GM08714 (cell line): ENCODE measurements around the gene IKZF5.
A peak's percentile ranks its signal among the peaks of the same experiment; 100 is the strongest.

Source experiments
- H3K4me3 ChIP-seq: fragments of 200-500 bp; sonication (Bioruptor generic); 2 replicates; pipeline ENCODE4 v1.5.1; 2014; ENCODE audit warnings: mild to moderate bottlenecking, low read length, inconsistent platforms
- ZNF274 ChIP-seq: IDR thresholded peaks from 2 replicates; pipeline ENCODE4 v1.6.1; 2012; ENCODE audit warnings: mild to moderate bottlenecking, low read depth, low read length

Gene IKZF5

DNA sequence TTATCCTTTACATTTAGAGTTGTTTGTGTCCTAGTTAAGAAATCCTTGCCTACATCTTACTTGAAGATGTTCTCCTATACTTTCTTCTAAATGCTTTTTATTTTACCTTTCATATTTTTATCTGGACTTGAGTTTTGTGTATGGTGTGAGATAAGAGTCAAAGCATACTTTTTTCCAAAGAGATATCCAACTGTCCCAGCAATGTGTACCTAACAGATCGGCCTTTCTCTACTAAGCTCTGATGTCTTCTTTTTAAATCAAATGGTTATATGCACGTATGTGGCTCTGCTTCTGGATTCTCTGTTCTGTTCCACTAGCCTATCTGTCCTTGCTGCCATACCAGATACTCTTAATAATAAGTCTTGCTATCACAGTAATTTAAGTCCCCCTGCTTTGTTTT is 7.2 kb downstream of the IKZF5 start:
- no peak overlapping the region for H3K4me3 ChIP-seq

DNA sequence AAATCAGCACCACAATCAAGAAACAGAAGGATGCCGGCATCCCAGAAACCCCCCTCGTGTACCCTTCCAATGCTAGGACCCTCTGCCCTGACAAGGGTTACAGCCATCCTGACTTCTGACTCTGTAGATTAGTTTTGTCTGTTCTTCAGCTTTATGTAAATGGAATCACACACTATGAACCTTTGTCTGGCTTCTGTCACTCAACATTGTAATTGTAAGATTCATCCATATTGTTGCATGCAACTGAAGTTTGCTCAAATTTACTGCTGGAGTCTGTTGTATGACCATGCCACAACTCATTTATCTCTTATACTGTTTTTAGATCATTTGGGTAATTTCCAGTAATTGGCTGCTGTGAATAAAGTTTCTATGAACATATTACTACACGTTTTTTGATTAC is 8.4 kb downstream of the IKZF5 start:
- TF ChIP-seq ZNF274: no peak
- no peak overlapping the region for H3K4me3 ChIP-seq

More for the DNA sequence above, 7.2 kb downstream of the IKZF5 start:
- TF ChIP-seq ZNF274: no peak

DNA sequence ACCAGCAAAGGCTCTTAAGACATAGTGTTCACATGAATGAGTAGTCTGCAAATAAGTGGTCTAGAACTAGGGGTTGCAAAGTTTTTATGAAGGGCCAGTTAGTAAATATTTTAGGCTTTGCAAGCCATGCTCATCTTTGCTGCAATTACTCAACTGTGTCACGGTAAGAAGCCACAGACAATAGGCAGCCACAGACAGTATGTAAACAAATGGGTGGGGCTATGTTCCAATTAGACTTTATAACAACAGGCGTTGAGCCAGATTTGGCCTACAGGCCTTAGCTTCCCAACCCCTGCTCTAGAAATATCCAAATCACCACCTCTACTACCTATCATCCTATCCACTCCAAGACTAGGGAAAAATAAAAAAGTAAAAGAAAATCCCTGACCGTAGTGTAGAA is 9.2 kb downstream of the IKZF5 start:
- TF ChIP-seq ZNF274: no peak
- no peak overlapping the region for H3K4me3 ChIP-seq

DNA sequence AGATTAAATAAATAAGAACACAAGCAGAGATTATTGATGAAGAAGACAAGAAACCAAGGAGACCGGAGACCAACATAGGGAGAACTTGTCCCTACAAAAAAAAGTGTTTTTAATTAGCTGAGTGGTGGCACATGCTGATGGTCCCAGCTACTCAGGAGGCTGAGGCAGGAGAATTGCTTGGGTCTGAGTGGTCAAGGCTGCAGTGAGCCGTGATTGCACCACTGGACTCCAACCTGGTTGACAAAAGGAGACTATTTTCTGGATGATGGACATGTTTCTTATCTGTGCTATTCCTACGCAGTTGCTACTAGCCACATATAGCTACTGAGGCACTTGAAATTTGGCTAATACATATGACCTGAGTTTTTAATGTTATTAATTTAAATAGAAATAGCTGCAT is 9.7 kb downstream of the IKZF5 start:
- no peak overlapping the region for H3K4me3 ChIP-seq
- TF ChIP-seq ZNF274: no peak

DNA sequence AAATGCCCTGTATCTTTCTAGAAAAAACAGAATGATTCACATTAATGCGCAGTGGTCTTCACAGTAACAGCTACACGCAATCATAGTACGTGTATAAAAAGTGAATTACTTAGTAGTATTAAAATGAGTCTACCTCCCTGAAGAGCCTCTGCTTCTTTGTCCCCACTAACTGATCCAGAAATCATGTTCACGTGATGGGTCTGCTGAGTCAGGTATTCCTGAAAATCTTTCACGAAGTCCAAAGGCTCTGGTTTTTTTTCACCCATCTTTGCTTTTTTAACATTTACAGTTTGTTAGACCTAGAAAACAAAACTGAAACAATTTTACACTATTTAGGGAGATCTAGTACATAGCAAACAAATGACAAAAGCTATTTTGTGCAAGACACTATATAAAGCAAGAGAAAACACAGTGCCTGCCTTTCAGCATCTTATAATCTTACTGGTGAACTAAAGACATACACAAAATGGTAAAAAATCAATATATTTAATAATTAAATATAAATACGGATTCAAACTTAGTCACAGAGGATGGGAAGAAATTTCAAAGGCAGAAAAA is 10.2 kb downstream of the IKZF5 start:
- TF ChIP-seq ZNF274: no peak
- no peak overlapping the region for H3K4me3 ChIP-seq

DNA sequence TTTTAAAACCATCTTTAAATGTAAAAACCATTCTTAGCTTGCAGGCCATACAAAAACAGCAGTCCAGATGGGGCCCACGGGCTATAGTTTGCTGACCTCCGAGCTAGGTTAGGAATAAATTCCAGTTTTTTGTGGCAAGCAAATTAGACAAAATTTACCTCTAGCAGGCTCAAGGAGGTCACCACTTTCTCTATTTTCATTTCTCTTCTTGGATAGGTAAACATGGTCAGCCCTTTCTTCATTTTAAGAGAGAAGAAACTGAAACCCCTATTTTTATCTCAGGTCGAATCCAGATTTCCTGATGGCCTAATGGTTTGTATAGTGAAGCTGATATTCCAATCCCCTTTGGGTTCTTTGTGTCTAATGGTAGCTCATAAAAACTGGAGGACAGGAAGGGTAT is 10.7 kb downstream of the IKZF5 start:
- no peak overlapping the region for H3K4me3 ChIP-seq
- no peak for TF ChIP-seq ZNF274

DNA sequence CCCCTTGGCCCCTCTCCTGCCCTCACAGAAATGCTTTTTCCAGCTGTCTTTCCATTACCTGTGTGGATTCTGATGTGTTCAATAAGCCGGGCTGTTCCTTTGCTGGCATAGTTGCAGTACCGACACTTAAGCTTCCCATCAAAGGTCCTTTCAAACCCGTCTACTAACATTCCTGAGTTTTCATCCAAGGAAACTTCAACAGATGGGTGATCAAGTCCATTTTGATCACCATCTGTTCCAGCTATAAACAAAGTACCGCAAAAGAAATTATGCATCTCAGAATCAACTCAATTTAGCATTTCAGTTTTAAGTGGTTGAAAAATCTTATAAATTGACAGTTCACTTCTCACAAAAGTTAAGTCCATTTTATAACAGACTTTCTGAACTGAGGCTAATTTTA is 12.7 kb downstream of the IKZF5 start:
- H3K4me3 ChIP-seq: no peak overlapping the region
- TF ChIP-seq ZNF274: no peak

DNA sequence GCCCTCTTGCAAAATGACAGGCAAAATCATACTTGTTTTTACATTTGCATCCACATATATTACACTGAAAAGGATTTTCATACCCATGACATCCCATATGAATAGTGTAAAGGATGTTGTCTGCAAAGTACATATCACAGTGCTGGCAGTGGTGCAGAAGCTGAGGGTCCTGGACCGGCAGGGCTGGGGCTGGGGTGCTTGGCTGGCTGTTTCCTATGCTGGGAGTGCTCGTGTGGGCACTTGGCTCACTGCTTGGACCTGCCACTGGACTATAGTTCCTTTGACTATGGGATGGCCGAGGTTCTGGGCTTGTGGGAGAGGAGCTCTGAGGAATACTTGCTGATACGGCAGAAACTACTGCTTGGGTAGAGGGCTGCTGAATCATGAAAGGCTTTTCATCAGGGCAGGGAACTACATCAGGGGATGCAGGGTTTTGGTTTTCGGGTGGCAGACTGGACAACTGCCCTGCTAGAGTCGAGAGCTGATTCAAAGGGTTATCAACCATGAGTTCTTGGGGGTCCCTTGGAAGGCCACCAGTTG is 14.7 kb downstream of the IKZF5 start:
- no peak for TF ChIP-seq ZNF274
- no peak overlapping the region for H3K4me3 ChIP-seq

DNA sequence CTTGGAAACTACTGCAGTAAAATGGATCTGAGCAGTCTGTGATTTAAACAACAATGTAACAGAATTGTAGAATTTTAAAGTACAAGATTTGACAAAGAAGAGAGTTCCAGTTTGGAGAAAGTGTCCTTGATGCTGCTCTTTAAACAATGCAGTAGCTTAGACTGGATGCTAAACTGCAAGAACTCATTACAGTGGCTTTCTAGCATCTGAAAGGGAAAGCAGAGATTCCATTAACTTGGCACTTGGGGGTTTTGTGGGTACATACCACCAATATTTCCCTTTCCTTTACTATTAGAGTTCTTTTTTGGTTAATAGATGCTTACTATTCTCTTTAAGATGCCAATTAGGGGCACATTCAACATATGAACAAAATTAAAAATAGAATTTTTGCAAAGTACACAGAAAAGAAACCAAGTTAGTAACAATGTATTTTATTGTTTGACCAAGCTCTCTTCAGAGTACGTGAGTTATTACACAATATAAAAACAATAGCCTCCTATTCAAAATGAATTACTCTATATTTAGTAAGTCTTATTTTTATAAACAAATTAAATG is 16.5 kb downstream of the IKZF5 start:
- no peak overlapping the region for H3K4me3 ChIP-seq
- no peak for TF ChIP-seq ZNF274

DNA sequence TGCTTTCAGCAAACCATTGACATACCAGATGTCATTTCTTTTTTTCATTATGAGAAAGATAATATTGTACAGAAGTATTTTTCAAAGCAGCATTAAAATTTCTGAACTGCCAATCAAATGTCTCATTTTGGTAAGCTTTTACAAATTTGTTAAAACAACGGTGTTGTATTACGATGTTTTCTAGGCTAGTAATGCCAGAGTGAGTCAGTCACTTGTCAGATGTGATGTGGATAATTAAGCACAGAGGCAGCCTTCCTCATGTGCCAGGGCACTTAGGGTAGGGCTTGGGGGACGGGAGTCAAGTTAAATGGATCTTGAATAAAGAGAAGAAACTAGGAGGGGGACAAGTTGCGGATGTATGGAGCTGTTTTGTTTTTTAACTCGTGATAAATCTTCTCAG is 18.3 kb downstream of the IKZF5 start:
- TF ChIP-seq ZNF274: no peak
- H3K4me3 ChIP-seq: no peak overlapping the region

DNA sequence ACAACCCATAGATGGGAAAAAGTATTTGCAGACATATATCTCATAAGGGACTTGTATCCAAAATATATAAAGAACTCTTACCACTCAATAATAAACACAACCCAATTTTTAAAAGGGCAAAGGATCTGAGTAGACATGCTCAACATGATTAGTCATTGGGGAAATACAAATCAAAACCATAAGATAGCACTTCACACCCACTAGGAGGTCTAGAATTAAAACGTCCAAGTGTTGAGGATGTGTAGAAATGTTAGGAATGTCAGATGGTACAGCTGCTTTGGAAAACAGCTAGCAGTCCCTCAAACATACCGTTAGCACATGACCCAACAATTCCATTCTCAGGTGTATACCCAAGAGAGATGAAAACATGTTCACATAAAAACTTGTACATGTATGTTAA is 20.1 kb downstream of the IKZF5 start:
- TF ChIP-seq ZNF274: no peak
- H3K4me3 ChIP-seq: no peak overlapping the region

DNA sequence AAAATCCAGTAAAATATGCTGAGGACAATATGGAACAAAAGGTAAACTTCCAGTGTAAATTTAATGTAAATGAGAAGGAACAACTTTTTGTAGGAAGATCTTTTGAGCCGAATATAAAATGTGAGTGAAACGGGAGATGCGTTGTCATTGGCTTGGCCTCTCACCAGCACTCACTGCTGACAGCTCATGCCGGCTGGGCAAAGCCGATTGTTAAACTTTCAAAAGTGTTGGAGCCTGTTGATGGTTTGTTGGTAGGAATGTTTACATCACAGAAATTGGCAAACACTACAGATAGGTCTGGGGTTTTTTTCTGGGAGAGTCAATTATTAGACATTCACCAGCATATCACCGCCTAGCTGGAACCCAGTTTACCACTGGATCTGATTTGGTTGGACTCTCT is 22.3 kb downstream of the IKZF5 start:
- H3K4me3 ChIP-seq: no peak overlapping the region
- TF ChIP-seq ZNF274: no peak

DNA sequence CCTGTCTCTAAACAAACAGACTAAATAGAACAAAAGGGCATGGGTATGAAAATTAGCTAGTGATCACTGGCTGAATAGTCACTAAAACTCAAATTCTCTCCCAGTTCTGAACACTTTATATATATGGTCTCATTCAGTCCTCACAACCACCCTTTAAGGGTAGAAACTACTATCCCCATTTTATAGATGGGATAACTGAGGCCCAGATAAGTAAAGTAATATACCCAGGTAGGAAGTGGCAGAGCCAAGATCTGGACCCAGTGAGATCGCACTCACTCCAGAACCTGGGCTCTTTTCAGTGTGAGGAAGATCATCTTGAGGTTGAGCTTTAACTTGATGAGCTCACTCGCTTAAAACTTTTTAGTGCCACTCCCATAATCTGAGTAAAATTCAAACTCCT is 23.9 kb downstream of the IKZF5 start:
- no peak for TF ChIP-seq ZNF274
- no peak overlapping the region for H3K4me3 ChIP-seq

DNA sequence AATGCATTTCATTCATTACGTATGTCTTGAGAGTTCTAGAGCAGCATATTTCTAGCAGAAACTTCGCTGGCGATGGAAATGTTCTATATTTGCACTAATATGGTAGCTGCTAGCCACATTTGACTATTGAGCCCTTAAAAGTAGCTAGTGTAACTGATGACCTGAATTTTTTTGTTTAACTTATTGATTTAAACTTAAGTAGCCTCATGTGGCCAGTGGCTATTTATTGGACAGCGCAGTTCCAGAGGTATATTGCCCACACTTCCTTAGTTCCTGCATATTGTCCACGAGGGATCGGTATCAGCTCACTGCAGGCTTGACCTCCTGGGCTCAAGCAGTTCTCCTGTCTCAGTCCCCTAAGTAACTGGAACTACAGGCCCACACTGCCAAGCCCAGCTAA is 24.7 kb downstream of the IKZF5 start:
- H3K4me3 ChIP-seq: no peak overlapping the region
- TF ChIP-seq ZNF274: no peak

DNA sequence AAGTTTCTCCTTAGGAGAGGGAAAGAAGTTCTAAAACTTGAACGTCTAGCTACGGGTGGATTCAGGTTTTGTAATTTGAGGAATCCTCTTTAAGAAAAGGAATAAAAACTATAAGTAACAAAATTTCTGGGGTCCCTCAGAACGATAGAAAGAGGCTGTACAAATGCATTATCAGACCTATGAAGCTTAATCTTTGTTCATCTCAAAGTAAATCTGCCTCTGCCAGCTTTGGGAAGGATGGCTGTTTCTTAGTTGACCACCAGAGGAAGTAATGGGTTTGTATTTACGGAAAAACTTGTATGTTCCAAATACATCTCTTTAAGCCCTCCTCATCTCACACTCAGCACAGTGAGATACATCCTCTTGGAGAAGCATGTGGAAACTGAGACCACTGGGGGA is 27.5 kb downstream of the IKZF5 start:
- peak overlapping the region; percentile 72 for H3K4me3 ChIP-seq
- TF ChIP-seq ZNF274: no peak
